PC-3 (cell line): ENCODE results near the gene ARHGAP9. TPM values are rescaled to one million over a fixed set of nuclear protein-coding genes. Genes with fewer than 3 reads are reported as not detected.

Experiments
- ATAC-seq: fragments of 200-7000 bp; cut with Tn5 transposase; 2 replicates; pipeline ENCODE4 v1.9.1; 2020; ENCODE audit warnings: mild to moderate bottlenecking, moderate library complexity
- BruUV-seq: library from RNA; stranded (reverse); fragments of 400-500 nt; replicated peaks from 2 replicates; lab custom pipeline; 2021; lab: Mats Ljungman, UMichigan
- CTCF ChIA-PET: fragments of 300-600 bp; sonication (Branson Sonifier 250); formaldehyde crosslinking; loops from one replicate; lab custom pipeline; 2022; ENCODE audit warnings: antibody characterized with exemption; lab: Charles Lee
- POLR2A ChIA-PET: fragments of 300-600 bp; sonication (Branson Sonifier 250); formaldehyde crosslinking; loops from one replicate; lab custom pipeline; 2022; ENCODE audit warnings: antibody characterized with exemption; ENCODE audit not compliant: unreplicated experiment; lab: Charles Lee
- DNase-seq: peaks from one replicate; pipeline ENCODE4 v3.0.0-alpha.2; 2015
- H2AFZ ChIP-seq: fragments of 300-600 bp; sonication (generic); 2 replicates; pipeline ENCODE4 v1.6.0; 2016; ENCODE audit warnings: antibody characterized with exemption, low read length
- H3F3A ChIP-seq: fragments of 300-600 bp; sonication (generic); one replicate; pipeline ENCODE4 v1.6.0; 2017; ENCODE audit warnings: antibody characterized with exemption, low read length, control low read depth, mild to moderate bottlenecking; ENCODE audit not compliant: unreplicated experiment
- H3K27ac ChIP-seq: fragments of 300-600 bp; sonication (generic); 2 replicates; pipeline ENCODE4 v1.5.1; 2016; ENCODE audit warnings: mild to moderate bottlenecking, low read length
- H3K27me3 ChIP-seq: fragments of 300-600 bp; sonication (generic); 2 replicates; pipeline ENCODE4 v1.6.1; 2016; ENCODE audit warnings: low read length, mixed read lengths
- H3K36me3 ChIP-seq: fragments of 300-600 bp; sonication (generic); 2 replicates; pipeline ENCODE4 v1.6.1; 2016; ENCODE audit warnings: low read depth, mixed run types, low read length, mixed read lengths
- H3K4me1 ChIP-seq: fragments of 300-600 bp; sonication (generic); 2 replicates; pipeline ENCODE4 v1.5.1; 2016; ENCODE audit warnings: low read length; ENCODE audit not compliant: insufficient read depth
- H3K4me2 ChIP-seq: fragments of 300-600 bp; sonication (generic); 2 replicates; pipeline ENCODE4 v1.6.0; 2016; ENCODE audit warnings: low read length
- H3K4me3 ChIP-seq: fragments of 300-600 bp; sonication (generic); 2 replicates; pipeline ENCODE4 v1.5.1; 2016; ENCODE audit warnings: mild to moderate bottlenecking, low read length, mixed read lengths
- H3K79me2 ChIP-seq: fragments of 300-600 bp; sonication (generic); 2 replicates; pipeline ENCODE4 v1.6.1; 2017; ENCODE audit warnings: low read length, mixed read lengths
- H3K9ac ChIP-seq: fragments of 300-600 bp; sonication (generic); 2 replicates; pipeline ENCODE4 v1.6.0; 2016; ENCODE audit warnings: mild to moderate bottlenecking, low read length
- H3K9me2 ChIP-seq: fragments of 300-600 bp; sonication (generic); replicated peaks from 2 replicates; pipeline ENCODE4 v1.6.1; 2016; ENCODE audit warnings: mixed run types, low read length, mixed read lengths
- H3K9me3 ChIP-seq: fragments of 300-600 bp; sonication (generic); 2 replicates; pipeline ENCODE4 v1.6.1; 2016; ENCODE audit warnings: low read length, mixed read lengths
- H4K20me1 ChIP-seq: fragments of 300-600 bp; sonication (generic); 2 replicates; pipeline ENCODE4 v1.6.1; 2016; ENCODE audit warnings: low read length, mixed read lengths
- CTCF ChIP-seq: fragments of 300-600 bp; sonication (generic); conservative IDR thresholded peaks from 2 replicates; pipeline ENCODE4 v1.5.1; 2017; ENCODE audit warnings: antibody characterized with exemption, low read depth, mild to moderate bottlenecking, low read length
- EZH2 ChIP-seq: fragments of 300-600 bp; sonication (generic); IDR thresholded peaks from one replicate; pipeline ENCODE4 v1.6.1; 2017; ENCODE audit warnings: antibody characterized with exemption, mild to moderate bottlenecking, low read length; ENCODE audit not compliant: unreplicated experiment
- EZH2phosphoT487 ChIP-seq: fragments of 300-600 bp; sonication (generic); IDR thresholded peaks from 2 replicates; pipeline ENCODE4 v1.6.1; 2018; ENCODE audit warnings: mild to moderate bottlenecking, antibody characterized with exemption, low read length, borderline replicate concordance
- intact Hi-C: fragments of 100-400 bp; cut with micrococcal nuclease; formaldehyde crosslinking; loops from 2 replicates; pipeline ENCODE4 v1.9.0; 2023
- total RNA-seq: library from RNA; depleted of rRNA; stranded (reverse); fragments of >200 nt; gene quantifications from 2 replicates; pipeline ENCODE4 v1.2.3, GENCODE V29; 2014

ARHGAP9 gene
- total RNA-seq, 1 experiment from 2014 or later: not detected

- ChIA-PET POLR2A (interaction anchor here (0.7 kb wide), 1 partner anchor 11 kb away, joined by 3 read pairs; no protein-coding TSS in a partner anchor), CTCF (no interaction called here)
- DNase-seq (no peak), ATAC-seq (no peak)
- Histone ChIP-seq H3K9me2 (no peaks in the 10 kb centered on the region), H3F3A (no peaks in the 10 kb centered on the region), H3K4me2 (no peak overlapping the region), H4K20me1 (no peaks in the 10 kb centered on the region), H3K27me3 (peaks cover 60% of the 10 kb centered on the region), H2AFZ (no peak overlapping the region), H3K4me1 (no peaks in the 10 kb centered on the region), H3K79me2 (no peaks in the 10 kb centered on the region), H3K9me3 (no peaks in the 10 kb centered on the region), H3K36me3 (no peaks in the 10 kb centered on the region), H3K4me3 (no peak overlapping the region), H3K9ac (no peak overlapping the region), H3K27ac (no peak overlapping the region)
- BruUV-seq: no TSS peak
- intact Hi-C loops: no loop called here
- TF ChIP-seq EZH2phosphoT487: no peak
- no peak for TF ChIP-seq EZH2
- TF ChIP-seq CTCF: no peak
These were observed 5.2 kb downstream of the ARHGAP9 start for GRCh38 chr12:57474430-57474829.

GRCh38 chr12:57473886-57474285 is 5.8 kb downstream of the ARHGAP9 start:
- POLR2A ChIA-PET: no interaction called here
- H4K20me1 ChIP-seq: no peaks in the 10 kb centered on the region
- DNase-seq: no peak
- peaks cover 66% of the 10 kb centered on the region for H3K27me3 ChIP-seq
- no peaks in the 10 kb centered on the region for H3K9me2 ChIP-seq
- H3K27ac ChIP-seq: no peak overlapping the region
- no peak for TF ChIP-seq CTCF
- TF ChIP-seq EZH2phosphoT487: no peak
- TF ChIP-seq EZH2: no peak
- intact Hi-C loops: no loop called here
- no peaks in the 10 kb centered on the region for H3K36me3 ChIP-seq
- H2AFZ ChIP-seq: no peak overlapping the region
- BruUV-seq: no TSS peak
- CTCF ChIA-PET: no interaction called here
- ATAC-seq: no peak
- H3K4me3 ChIP-seq: no peak overlapping the region
- H3K4me1 ChIP-seq: no peaks in the 10 kb centered on the region
- H3K9me3 ChIP-seq: no peaks in the 10 kb centered on the region
- H3K9ac ChIP-seq: no peak overlapping the region
- no peaks in the 10 kb centered on the region for H3F3A ChIP-seq
- H3K4me2 ChIP-seq: no peak overlapping the region
- no peaks in the 10 kb centered on the region for H3K79me2 ChIP-seq

- Histone ChIP-seq H3K4me1 (no peaks in the 10 kb centered on the region), H2AFZ (no peak overlapping the region), H3K9me2 (no peaks in the 10 kb centered on the region), H3K27ac (no peak overlapping the region), H3K9ac (no peak overlapping the region), H3K4me2 (no peak overlapping the region), H3K79me2 (no peaks in the 10 kb centered on the region), H3K4me3 (no peak overlapping the region), H3K36me3 (no peaks in the 10 kb centered on the region), H4K20me1 (no peaks in the 10 kb centered on the region), H3K9me3 (no peaks in the 10 kb centered on the region), H3F3A (no peaks in the 10 kb centered on the region), H3K27me3 (peaks cover 68% of the 10 kb centered on the region)
- BruUV-seq: no TSS peak
- TF ChIP-seq EZH2: no peak
- TF ChIP-seq CTCF: no peak
- no peak for TF ChIP-seq EZH2phosphoT487
- ChIA-PET CTCF (no interaction called here), POLR2A (no interaction called here)
- ATAC-seq (no peak), DNase-seq (no peak)
- intact Hi-C loops: no loop called here
These were observed 6.3 kb downstream of the ARHGAP9 start for GRCh38 chr12:57473392-57473791.
